Activated naive CD4-positive, alpha-beta T cell treated with anti-CD3 and anti-CD28 coated beads, Interleukin-2, amount 50 U/mL, for 72 hours (primary cell): ENCODE results near the gene CAMK4. TPM values are rescaled to one million over a fixed set of nuclear protein-coding genes. Genes with fewer than 3 reads are reported as not detected.
"Not testable (repeated sequence)": the region's sequence is repeated elsewhere in the genome, so short reads cannot be mapped to it uniquely, and the experiment has no call there.

ENCODE experiments used
- ATAC-seq, 2 donors: fragments of 150-1000 bp; cut with Tn5 transposase; 2 replicates each; pipeline ENCODE4 v1.10.0; 2021; ENCODE audit warnings: mild to moderate bottlenecking in 2 of 2, moderate library complexity in 2 of 2
- DNase-seq, 2 donors: peaks; one replicate each; pipeline ENCODE4 v3.0.0; 2021 to 2022; ENCODE audit warnings: low spot score in 2 of 2
- H3K27ac Mint-ChIP-seq, 2 donors: one replicate each; pipeline ENCODE4 v1.8.0; 2022; ENCODE audit warnings: mild to moderate bottlenecking in 2 of 2, mixed read lengths in 2 of 2
- H3K36me3 Mint-ChIP-seq, 2 donors: one replicate each; pipeline ENCODE4 v1.8.0; 2022; ENCODE audit warnings: mixed read lengths in 2 of 2
- H3K9me3 Mint-ChIP-seq, 2 donors: one replicate each; pipeline ENCODE4 v1.8.0; 2022; ENCODE audit warnings: mixed read lengths in 2 of 2
- total RNA-seq, 2 donors: library from RNA; stranded (reverse); gene quantifications; one replicate each; pipeline ENCODE4 v1.2.3, GENCODE V29; 2022

CAMK4 gene
- total RNA-seq, 2 donors from 2014 or later, result 39.0 to 51.3 TPM

GRCh38 chr5:111271885-111272284 lies 47.7 kb downstream of the CAMK4 start:
- Mint-ChIP-seq H3K27ac (peak overlapping the region; percentile 19 to 62), H3K36me3 (peaks cover 12 to 33% of the 10 kb centered on the region in 2 donors), H3K9me3 (peaks cover 18 to 20% of the 10 kb centered on the region in 2 donors)
- peak in 1 of 2 donors; percentile 93 for ATAC-seq
- DNase-seq, result no peak

DNA sequence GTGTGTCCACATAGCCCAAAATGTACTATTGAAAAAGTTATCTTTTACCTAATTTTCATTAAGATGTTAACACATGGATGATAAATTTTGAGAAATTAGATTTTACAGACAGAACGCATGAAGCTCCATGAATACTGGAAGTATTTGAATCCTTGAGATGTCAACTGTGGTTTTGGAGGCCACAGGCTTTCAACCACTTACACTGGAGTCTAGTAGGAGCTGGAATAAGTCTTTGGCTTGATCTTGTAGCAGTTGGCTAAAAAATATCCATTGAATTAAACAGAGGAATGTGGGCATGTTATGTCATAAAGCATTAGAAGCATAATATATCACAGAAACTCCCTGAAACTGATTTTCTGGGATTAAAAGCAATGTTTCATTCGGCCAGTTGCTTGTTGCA lies 52.9 kb downstream of the CAMK4 start:
- DNase-seq (no peak), ATAC-seq (no peak)
- peak overlapping the region; percentile 44 to 80 for H3K27ac Mint-ChIP-seq
- H3K9me3 Mint-ChIP-seq, result no peaks in the 10 kb centered on the region
- peaks cover 0 to under 1% of the 10 kb centered on the region in 2 donors for H3K36me3 Mint-ChIP-seq

GRCh38 chr5:111278858-111279504 lies 54.8 kb downstream of the CAMK4 start:
- Mint-ChIP-seq H3K9me3 (no peaks in the 10 kb centered on the region), H3K36me3 (no peaks in the 10 kb centered on the region), H3K27ac (peak overlapping the region; percentile 64 to 75)
- ATAC-seq (peak; percentile 97), DNase-seq (peak; percentile 80 to 89)

- DNase-seq (no peak), ATAC-seq (no peak)
- Mint-ChIP-seq H3K27ac (no peak overlapping the region), H3K9me3 (no peaks in the 10 kb centered on the region), H3K36me3 (no peaks in the 10 kb centered on the region)
Observed at GRCh38 chr5:111280282-111280951, 56.2 kb downstream of the CAMK4 start.

DNA sequence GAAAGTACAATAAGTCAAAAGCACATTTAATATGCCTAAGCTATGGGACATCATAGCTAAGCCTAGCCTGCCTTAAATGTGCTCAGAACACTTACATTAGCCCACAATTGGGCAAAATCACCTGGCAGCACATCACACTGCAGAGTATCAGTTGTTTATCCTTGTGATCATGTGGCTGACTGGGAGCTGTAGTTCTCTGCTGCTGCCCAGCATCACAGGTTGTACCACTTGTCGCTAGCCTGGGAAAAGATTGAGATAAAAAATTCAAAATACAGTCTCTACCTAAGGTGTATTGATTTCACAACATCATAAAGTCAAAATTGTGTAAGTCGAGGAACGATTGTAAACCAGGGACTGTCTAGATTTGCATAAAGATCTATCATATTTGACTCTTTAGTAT lies 58.6 kb downstream of the CAMK4 start:
- no peaks in the 10 kb centered on the region for H3K36me3 Mint-ChIP-seq
- DNase-seq, result no peak
- ATAC-seq, result no peak
- H3K9me3 Mint-ChIP-seq, result no peaks in the 10 kb centered on the region
- H3K27ac Mint-ChIP-seq, result no peak overlapping the region

DNA sequence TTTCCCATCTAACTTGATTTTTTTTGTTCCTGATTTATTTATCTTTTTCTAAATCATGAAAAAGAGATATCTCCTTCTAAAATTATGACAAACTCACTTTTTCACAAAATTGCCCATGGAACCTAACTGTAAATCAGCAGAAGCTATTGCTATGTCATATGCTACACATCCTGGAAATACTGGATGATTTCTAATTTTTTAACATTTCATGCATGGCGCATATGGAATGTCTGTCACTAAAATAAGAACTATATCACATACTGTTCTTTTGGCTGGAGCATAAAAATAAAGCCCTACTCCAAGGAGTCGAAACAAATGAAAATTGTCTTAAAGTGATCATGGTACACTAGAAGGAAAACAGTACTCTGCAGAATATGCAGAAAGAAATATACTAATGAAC lies 60.6 kb downstream of the CAMK4 start:
- H3K9me3 Mint-ChIP-seq, result no peaks in the 10 kb centered on the region
- no peak overlapping the region for H3K27ac Mint-ChIP-seq
- peaks cover 0 to 13% of the 10 kb centered on the region in 2 donors for H3K36me3 Mint-ChIP-seq
- DNase-seq (no peak), ATAC-seq (no peak)

GRCh38 chr5:111294551-111294950 lies 70.4 kb downstream of the CAMK4 start:
- Mint-ChIP-seq H3K36me3 (peaks cover 10 to 32% of the 10 kb centered on the region in 2 donors), H3K27ac (no peak overlapping the region), H3K9me3 (peaks cover 8 to 10% of the 10 kb centered on the region in 2 donors)
- no peak for DNase-seq
- no peak for ATAC-seq

GRCh38 chr5:111295649-111296048 lies 71.5 kb downstream of the CAMK4 start:
- no peak for DNase-seq
- Mint-ChIP-seq H3K9me3 (peaks cover 8 to 10% of the 10 kb centered on the region in 2 donors), H3K36me3 (peaks cover 10 to 37% of the 10 kb centered on the region in 2 donors), H3K27ac (no peak overlapping the region)
- ATAC-seq, result no peak

DNA sequence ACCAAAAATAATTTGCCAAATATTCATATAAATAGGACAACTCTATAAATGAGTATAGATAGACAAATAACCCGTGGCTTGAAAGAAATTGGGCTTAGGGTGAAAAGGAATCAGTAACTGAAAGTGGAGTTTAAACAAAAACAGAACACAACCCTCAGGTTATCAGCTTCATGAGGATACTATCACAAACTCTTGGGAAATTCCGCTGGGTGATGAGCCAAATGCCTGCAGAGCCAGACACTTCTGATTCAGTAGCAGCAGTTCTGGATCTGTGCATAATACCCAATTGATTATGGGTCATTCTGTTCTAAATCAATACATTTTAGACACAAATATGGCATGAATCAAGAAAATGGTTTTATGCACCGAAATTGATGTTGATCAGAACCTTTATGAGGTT lies 72.4 kb downstream of the CAMK4 start:
- Mint-ChIP-seq H3K36me3 (peaks cover 10 to 44% of the 10 kb centered on the region in 2 donors), H3K27ac (no peak overlapping the region), H3K9me3 (peaks cover 8 to 10% of the 10 kb centered on the region in 2 donors)
- ATAC-seq, result no peak
- no peak for DNase-seq

GRCh38 chr5:111299067-111299481 lies 74.9 kb downstream of the CAMK4 start:
- H3K9me3 Mint-ChIP-seq, result peaks cover 8 to 10% of the 10 kb centered on the region in 2 donors
- ATAC-seq, result no peak
- no peak overlapping the region for H3K27ac Mint-ChIP-seq
- peaks cover 10 to 51% of the 10 kb centered on the region in 2 donors for H3K36me3 Mint-ChIP-seq
- DNase-seq, result no peak

GRCh38 chr5:111299831-111300432 lies 75.7 kb downstream of the CAMK4 start:
- H3K36me3 Mint-ChIP-seq, result peaks cover 10 to 51% of the 10 kb centered on the region in 2 donors
- H3K27ac Mint-ChIP-seq, result peak overlapping the region; percentile 54 to 78
- ATAC-seq, result peak; percentile 70 to 92
- no peak for DNase-seq
- H3K9me3 Mint-ChIP-seq, result peaks cover 8 to 10% of the 10 kb centered on the region in 2 donors

DNA sequence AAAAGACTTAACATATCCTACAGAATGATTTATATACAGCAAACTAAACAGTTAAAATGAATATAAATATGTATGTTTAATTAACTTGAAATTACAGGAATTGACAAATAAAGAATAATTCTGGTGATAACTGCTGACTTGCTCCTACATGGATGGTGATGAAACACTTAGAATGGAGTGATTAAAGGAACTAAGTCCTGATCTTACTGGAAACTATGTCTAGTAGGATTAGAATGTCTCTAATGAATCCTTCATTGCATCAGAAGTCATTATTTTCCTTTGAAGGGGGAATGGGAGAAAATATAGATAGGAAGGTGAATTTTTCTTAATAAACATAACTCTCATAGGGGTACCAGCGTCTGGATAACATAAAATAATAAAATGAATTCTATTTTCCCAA lies 77.1 kb downstream of the CAMK4 start:
- Mint-ChIP-seq H3K36me3 (peaks cover 10 to 48% of the 10 kb centered on the region in 2 donors), H3K9me3 (peaks cover 8 to 10% of the 10 kb centered on the region in 2 donors), H3K27ac (peak overlapping the region in 1 of 2 donors; percentile 12)
- DNase-seq (no peak), ATAC-seq (no peak)

DNA sequence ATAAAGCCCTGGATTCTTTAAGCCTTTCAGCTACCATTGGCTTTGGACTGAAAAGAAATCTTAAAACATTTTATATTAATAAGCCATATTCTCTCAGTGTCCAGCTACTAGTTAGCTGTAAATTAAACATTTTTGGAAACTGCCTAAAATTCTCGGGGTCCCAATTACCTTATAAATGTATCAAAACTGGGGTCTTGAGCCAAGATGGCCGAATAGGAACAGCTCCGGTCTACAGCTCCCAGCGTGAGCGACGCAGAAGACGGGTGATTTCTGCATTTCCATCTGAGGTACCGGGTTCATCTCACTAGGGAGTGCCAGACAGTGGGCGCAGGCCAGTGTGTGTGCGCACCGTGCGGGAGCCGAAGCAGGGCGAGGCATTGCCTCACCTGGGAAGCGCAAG lies 77.9 kb downstream of the CAMK4 start:
- DNase-seq, ATAC-seq: not testable (repeated sequence)
- H3K9me3 Mint-ChIP-seq, result peaks cover 8 to 10% of the 10 kb centered on the region in 2 donors
- H3K36me3 Mint-ChIP-seq, result peaks cover 10 to 47% of the 10 kb centered on the region in 2 donors
- H3K27ac Mint-ChIP-seq, result peak overlapping the region in 1 of 2 donors; percentile 55

- Mint-ChIP-seq H3K27ac (peak overlapping the region in 1 of 2 donors; percentile 25), H3K9me3 (no peaks in the 10 kb centered on the region), H3K36me3 (no peaks in the 10 kb centered on the region)
- DNase-seq, result no peak
- no peak for ATAC-seq
Observed at GRCh38 chr5:111308951-111309350, 84.8 kb downstream of the CAMK4 start.

DNA sequence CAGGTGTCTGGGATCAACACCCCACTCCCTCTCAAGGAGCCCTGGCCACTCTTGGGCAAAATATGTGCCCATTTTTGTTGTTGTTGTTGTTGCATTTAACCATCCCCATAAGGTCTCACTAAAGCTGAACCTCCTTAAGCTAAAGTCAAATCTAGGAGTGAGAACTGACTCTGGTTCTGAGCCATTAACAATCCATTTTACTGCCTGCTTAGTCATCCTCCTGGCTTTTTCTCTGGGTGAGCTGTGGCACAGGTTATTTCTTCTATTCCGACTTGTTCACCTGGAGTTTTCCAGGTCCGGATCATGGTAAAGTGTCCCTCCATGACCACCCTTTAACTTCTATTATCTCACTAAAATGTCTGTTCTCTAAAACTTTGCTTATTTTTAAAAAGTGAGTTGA lies 85.2 kb downstream of the CAMK4 start:
- peak overlapping the region in 1 of 2 donors; percentile 20 for H3K27ac Mint-ChIP-seq
- no peaks in the 10 kb centered on the region for H3K9me3 Mint-ChIP-seq
- no peaks in the 10 kb centered on the region for H3K36me3 Mint-ChIP-seq
- no peak for DNase-seq
- no peak for ATAC-seq

DNA sequence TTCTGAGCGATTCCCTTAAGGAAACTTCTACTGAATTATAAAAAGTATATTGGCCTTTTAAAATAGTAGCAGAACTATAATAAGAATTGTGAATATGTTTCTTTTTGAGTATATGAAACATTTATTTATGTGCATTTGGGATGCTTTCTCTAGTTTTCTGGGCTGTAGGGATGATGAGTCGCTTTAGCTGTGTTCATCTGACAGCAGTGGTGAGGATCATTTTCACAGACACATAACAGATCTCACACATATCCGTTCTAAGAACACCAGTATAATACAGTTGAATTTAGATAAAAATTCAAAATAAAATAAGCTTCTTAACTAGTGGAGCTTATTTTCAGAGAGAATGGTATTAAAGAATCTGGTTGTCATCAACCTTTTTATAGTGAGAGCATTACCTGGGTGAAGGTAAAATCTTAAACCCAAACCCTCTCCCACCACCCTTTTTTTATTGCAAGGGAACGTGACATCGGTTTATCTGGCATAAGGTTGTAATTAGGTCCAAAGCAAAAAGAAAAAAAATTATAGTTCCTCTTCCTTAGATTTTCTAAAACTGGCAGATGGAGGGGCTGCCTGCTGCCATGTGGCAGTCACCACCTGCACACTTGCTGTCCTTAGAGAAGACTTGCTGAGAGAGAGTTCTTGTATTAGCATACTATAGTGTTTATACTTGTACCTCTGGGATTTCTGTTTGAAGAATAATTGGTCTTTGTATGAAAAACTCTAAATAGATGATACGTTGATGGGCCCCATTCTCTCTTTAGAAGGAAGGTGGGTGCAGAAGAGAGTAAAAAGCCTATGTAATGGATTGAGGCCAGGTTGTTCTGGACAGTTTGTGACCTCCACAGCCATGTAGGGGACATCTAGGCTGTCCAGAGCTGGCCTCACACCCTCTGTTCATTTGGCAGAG lies 86.8 kb downstream of the CAMK4 start:
- DNase-seq (no peak), ATAC-seq (peak in 1 of 2 donors; percentile 40)
- Mint-ChIP-seq H3K27ac (peak overlapping the region; percentile 11 to 91), H3K9me3 (no peaks in the 10 kb centered on the region), H3K36me3 (peaks cover 0 to 4% of the 10 kb centered on the region in 2 donors)
